GM21360 (cell line): ENCODE measurements around the gene CHST15.

ENCODE experiments used
- ATAC-seq: cut with Tn5 transposase; IDR thresholded peaks from one replicate; pipeline ENCODE4 v1.9.1; 2021; ENCODE audit warnings: mild to moderate bottlenecking, moderate library complexity; ENCODE audit not compliant: unreplicated experiment

The CHST15 gene

GRCh38 chr10:124092860-124093773 lies at the start of gene CHST15:
TSS of gene CHST15 (minus strand) at chr10:124093598. CDS start at chr10:124046212, 47,386 bp downstream.
- no peak for ATAC-seq

- ATAC-seq = no peak
Observed at GRCh38 chr10:124142960-124143359, 49.6 kb upstream of the CHST15 start.

GRCh38 chr10:124142006-124142739 lies 48.8 kb upstream of the CHST15 start:
- no peak for ATAC-seq

DNA sequence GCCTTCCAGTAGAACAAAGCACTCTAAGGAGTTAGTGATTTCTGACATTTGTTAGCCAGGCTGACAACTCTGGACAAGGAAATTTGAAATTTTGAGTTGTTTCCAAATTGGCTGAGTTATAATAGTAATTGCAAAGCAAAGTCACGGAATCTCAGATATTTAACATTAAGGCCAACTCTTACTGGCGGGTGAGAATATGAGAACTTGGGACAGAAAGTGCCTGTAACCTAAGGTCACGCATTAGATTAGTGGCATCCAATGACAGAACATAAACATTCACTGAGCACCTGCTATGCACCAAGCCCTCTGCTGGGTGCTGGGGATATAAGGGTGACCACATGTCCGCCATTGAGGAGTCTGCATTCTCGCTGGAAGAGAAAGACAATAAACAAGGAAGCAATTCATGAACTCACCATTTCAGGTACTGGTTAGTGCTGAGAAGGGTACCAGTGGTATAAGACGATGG lies 45.5 kb upstream of the CHST15 start:
- no peak for ATAC-seq

DNA sequence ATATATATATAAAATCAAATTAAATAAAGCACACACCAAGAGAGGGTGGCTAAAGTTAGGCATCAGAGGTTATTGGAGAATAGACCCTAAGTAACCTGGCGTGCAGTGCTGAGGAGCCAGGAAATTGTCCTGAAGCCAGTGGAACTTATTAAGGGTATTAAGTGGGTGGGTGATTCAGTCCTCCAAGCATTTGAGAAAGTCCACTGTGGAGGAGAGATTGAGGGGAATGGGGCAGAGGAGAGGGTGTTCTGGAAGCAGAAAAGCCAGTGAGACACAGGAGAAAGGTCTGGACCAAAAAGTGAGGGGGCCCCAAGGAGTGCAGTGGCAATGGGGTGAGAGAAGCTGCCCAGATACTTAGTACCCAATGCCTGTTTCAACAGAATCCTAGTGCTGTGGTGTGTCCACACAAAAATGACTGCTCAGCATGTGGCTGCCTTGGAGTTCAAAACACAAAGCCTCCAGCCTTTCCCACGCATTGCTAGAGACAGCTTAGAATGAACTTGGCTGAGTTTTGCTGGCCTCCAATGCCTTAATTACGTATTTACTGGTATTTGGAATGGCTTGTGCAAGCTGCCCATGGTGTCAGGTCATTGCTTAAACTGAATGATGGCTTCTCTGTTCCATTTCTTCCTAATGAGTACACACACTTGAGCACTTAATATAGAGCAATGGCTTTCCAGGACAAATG lies 44.9 kb upstream of the CHST15 start:
- no peak for ATAC-seq

DNA sequence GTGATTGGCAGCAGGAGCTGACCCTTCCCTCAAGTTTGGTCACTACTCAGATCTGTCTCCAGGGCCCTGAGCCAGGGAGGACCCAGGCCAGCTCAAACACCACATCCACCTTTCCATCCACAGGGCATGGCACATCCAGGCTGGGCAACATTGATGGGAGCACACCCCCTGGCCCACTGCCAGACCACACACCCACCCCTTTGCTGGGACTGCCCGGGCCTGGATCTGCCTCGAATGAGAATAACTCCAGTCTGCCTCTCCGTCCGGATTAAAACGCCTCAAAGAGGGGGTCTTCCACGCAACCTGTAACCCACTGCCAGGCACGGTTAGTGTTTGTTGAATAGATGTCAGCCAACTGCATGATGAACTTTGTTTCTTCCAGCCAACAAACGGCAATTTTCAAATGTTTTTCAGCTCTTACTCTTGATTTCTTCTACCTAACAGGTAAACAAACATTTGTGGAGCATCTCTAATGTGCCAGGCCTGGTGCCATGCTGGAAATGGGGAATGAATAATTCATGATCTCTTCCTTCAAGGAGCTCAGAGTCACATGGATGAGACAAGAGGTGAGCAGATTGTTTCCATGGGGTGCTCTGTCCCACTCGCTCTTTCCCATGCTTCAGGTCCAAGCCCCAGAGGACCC lies 41.0 kb upstream of the CHST15 start:
- no peak for ATAC-seq

GRCh38 chr10:124132876-124133275 lies 39.5 kb upstream of the CHST15 start:
- no peak for ATAC-seq

- ATAC-seq = no peak
Observed at GRCh38 chr10:124132306-124132705, 38.9 kb upstream of the CHST15 start.

DNA sequence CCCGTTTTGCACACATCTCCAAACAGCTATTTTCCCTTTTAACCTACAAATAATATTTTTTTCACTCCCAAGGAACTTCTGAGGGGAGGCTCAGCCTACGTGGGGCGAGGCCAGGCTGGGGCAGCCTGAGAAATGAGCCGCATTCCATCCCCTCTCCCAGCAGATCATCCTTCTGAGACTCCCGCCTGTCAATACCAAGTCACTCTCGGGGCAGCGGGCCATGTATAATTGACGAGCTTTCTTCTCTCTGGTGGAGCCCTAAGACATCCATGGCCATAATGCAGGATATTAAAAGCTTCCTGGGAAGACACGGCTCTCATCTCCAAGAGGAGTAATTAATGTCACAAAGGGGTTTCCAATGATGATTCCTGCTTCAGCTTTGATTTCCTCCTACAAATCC lies 37.8 kb upstream of the CHST15 start:
- no peak for ATAC-seq

GRCh38 chr10:124130198-124130900 lies 37.0 kb upstream of the CHST15 start:
- ATAC-seq = no peak

DNA sequence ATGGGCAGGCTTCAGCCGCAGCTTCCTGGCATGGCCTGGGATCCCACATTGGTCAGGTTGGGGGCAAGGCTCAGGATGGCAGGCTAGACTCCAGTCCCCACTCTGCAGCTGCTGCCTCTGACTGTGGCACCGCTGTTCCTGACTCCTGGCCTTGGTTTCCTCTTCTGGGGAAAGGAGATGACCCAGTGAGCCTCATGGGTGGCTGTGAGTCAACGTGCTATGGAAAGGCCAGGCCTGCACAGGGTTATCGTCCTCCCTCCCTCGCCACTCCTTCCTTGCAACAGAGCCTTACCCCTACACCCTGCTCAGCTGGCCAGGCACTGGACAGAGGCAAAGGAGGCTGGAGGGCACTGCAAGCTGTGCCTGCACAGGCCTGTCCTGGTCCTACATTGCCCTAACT lies 36.1 kb upstream of the CHST15 start:
- no peak for ATAC-seq

DNA sequence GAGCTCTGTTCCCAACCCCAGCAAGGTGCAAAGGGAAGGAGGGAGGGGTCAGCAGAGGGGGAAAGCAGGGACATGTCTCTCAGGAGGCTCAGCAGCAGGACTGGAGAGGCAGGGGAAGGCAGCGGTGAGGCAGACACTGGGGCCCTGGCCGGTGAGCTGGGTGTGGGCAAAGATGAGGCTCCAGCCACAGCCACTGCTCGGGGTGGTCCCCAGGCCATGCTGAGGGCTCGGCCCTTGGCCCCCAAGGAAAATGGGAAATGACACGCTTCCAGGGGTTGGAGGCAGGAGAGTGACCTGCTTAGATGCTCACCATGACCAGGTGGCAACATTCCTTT lies 35.4 kb upstream of the CHST15 start:
- ATAC-seq = no peak

DNA sequence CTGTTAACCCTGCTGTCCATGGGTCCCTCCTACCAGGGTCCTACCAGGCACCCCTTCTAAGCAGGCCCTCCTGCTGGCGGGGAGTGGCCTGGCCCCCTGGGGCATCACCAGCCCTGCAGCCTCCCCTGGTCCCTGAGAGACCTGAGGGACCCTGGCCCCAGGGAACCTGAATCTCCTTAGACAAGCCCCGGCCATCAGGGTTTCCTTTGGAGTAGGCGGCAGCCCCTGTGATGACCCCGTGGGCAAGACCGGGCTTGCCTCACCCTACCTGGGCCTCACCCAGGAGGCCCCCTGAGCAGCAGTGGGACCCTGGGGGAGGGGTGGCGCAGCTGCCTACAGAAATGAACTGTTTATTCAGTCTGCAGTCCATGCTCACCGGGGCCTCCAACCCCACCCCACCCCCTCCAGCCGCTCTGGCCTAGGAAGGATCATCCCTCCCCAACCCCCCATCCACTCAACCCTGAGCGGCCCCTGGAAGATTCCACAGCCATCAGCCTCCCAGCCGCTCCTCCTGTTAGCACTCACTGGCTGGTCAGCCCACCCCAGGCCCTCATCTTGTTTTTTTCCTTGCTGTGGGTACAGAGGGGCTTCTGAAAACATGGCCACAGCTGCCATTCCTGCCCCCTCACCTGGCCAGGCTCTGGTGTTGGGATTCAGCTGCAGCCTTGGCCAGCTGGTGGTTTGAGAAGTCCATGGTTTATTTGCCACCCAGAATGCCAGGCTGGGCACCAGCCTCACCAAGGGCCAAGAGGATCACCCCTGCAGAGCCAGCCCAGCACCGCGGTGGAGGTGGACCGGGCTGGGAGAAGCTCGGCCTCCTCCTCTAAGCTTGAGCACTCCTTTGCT lies 34.8 kb upstream of the CHST15 start:
- ATAC-seq = no peak

DNA sequence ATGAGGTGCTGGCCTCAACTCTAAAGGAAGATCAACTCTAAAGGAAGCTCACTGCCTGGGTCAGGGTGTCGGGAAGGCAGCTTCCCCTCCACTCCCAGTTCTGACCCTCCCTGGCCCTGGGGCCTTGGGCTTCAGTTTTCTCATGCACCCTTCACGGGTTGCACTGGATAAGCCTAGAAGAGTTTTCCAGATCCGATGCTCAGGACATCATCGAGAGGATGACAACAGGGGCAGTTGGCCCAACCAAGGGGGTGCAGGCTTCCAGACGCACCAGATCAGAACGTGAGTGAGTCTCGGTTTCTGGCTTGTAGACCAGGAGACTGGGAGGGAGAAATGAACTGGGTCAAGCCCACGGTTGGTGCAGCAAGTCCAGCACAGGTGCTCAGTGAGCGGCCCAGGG lies 34.2 kb upstream of the CHST15 start:
- no peak for ATAC-seq

GRCh38 chr10:124126983-124127385 lies 33.6 kb upstream of the CHST15 start:
- ATAC-seq = no peak

DNA sequence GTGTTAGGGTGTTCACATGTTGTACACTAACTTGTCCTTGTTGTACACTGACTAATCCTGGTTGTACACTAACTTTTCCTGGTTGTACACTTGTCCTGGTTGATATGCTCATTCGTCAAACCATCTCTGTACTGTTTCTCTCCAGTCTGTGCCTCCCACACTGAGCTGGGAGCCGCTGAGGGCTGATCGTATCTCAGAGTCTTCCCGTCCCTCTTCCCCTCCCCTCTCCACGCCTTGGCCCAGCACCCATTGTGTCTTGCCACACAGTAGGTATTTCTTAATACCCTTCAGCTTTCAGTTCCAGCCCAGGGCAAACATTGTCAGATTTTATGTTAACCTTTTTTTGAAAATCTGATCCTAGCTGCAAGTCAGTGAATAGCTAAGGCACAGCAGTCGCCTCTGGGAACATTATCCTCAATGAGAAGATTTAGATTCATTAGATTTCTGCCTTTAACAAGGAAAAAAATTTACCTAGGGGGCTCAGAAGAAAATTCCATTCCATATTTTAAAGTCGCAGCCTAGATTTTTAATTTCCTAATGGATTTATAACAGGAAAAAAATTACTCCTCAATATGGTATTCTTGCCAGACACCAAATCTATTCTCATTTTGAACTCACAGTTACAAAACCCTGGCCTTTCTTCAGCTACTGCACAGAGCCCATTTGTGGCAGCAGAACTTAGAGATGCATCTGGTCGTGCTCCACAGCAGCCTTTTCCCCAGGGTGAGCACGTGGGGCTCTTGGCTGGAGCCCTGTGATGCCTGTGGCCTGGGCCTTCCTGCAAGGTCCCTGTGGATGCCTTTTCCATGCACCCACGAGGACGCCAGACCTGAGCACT lies 33.0 kb upstream of the CHST15 start:
- no peak for ATAC-seq

DNA sequence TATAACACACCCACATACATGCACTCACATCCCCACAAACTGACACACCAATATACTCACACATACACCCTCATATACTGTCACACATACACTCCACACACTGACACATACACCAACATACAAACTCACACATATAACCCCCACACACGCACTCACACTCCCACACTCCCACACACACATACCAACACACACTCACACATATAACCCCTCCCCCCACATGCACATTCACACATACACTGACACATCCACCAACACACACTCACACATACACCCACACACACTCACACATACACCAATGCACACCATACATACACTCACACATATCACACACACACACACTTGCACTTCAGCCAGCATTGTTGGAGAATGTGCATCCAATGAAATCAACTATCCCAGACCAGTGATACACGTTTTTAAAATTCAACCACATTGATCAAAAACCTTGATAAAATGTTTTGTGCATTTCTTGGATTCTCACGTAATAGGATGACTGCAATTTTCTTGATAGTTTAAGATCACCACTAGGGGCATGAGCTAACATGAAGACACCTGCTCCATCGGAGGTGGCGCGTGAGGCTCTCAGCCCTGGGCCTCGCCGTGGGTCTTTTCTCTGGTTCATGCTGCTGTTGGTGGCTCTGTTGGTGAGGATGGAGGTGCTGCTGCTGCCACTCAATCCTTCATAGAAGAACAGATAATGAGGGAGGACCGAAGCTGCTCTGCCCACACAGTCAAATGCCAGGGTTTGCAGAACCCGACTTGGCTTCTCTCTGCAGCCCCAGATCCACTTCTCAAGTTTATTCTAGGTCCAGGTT lies 32.1 kb upstream of the CHST15 start:
- no peak for ATAC-seq

- no peak for ATAC-seq
Observed at GRCh38 chr10:124124769-124125161, 31.4 kb upstream of the CHST15 start.
